NCI-H146 treated with DMSO at 0.1 percent for 48 hours (cell line): ENCODE results near the gene TGIF2.

Source experiments
- DNase-seq: peaks from one replicate; lab custom pipeline; 2025; ENCODE audit not compliant: unreplicated experiment; lab: John Stamatoyannopoulos, UW

TGIF2 gene

GRCh38 chr20:36573103-36573797, at the start of gene TGIF2:
Gene TGIF2, plus strand, starts transcription at chr20:36573597. Its CDS starts 5,178 bp downstream, at chr20:36578775.
- DNase-seq: peak; percentile 70

GRCh38 chr20:36525620-36526365, 47.6 kb upstream of the TGIF2 start:
- no peak for DNase-seq

- DNase-seq: no peak
Observed at GRCh38 chr20:36526521-36527011, 46.8 kb upstream of the TGIF2 start.

GRCh38 chr20:36527331-36528125, 45.9 kb upstream of the TGIF2 start:
- no peak for DNase-seq

- no peak for DNase-seq
Observed at GRCh38 chr20:36528176-36528874, 45.1 kb upstream of the TGIF2 start.

- no peak for DNase-seq
Observed at GRCh38 chr20:36528875-36529417, 44.5 kb upstream of the TGIF2 start.

GRCh38 chr20:36532388-36532787, 41.0 kb upstream of the TGIF2 start:
- no peak for DNase-seq

- DNase-seq: no peak
Observed at GRCh38 chr20:36532822-36533221, 40.6 kb upstream of the TGIF2 start.

- DNase-seq: no peak
Observed at GRCh38 chr20:36538026-36538722, 35.2 kb upstream of the TGIF2 start.

- no peak for DNase-seq
Observed at GRCh38 chr20:36540551-36541211, 32.7 kb upstream of the TGIF2 start.

GRCh38 chr20:36541227-36541767, 32.1 kb upstream of the TGIF2 start, which contains the start of gene MYL9:
Gene MYL9, plus strand, starts transcription at chr20:36541519. Its CDS starts 3,366 bp downstream, at chr20:36544885.
- no peak for DNase-seq

- DNase-seq: no peak
Observed at GRCh38 chr20:36541768-36542488, 31.5 kb upstream of the TGIF2 start.

GRCh38 chr20:36542516-36543183, 30.7 kb upstream of the TGIF2 start:
- no peak for DNase-seq

- no peak for DNase-seq
Observed at GRCh38 chr20:36543184-36544133, 29.9 kb upstream of the TGIF2 start.

- no peak for DNase-seq
Observed at GRCh38 chr20:36544134-36545018, 29.0 kb upstream of the TGIF2 start.
